NCI-H446 treated with DMSO at 0.1 percent for 48 hours (cell line): ENCODE data around the gene BNC2.
"Not testable (repeated sequence)": the region's sequence is repeated elsewhere in the genome, so short reads cannot be mapped to it uniquely, and the experiment has no call there.

Experiments
- DNase-seq: peaks from one replicate; lab custom pipeline; 2025; lab: John Stamatoyannopoulos, UW

Gene BNC2

GRCh38 chr9:16500386-16500785, 370.1 kb downstream of the BNC2 start:
- DNase-seq, result no peak

GRCh38 chr9:16499892-16500291, 370.6 kb downstream of the BNC2 start:
- no peak for DNase-seq

- no peak for DNase-seq
These were observed 373.6 kb downstream of the BNC2 start for GRCh38 chr9:16496908-16497307.

GRCh38 chr9:16487915-16488314, 382.6 kb downstream of the BNC2 start:
- no peak for DNase-seq

- no peak for DNase-seq
These were observed 384.7 kb downstream of the BNC2 start for GRCh38 chr9:16485575-16486321.

- no peak for DNase-seq
These were observed 385.3 kb downstream of the BNC2 start for GRCh38 chr9:16485160-16485559.

- no peak for DNase-seq
These were observed 385.7 kb downstream of the BNC2 start for GRCh38 chr9:16484744-16485143.

GRCh38 chr9:16484180-16484579, 386.3 kb downstream of the BNC2 start:
- no peak for DNase-seq

GRCh38 chr9:16482764-16483163, 387.7 kb downstream of the BNC2 start:
- DNase-seq, result no peak

- not testable (repeated sequence) for DNase-seq
These were observed 389.9 kb downstream of the BNC2 start for GRCh38 chr9:16480584-16480983.

GRCh38 chr9:16475996-16476395, 394.5 kb downstream of the BNC2 start:
- DNase-seq, result no peak

- DNase-seq, result no peak
These were observed 395.2 kb downstream of the BNC2 start for GRCh38 chr9:16475257-16475656.

- DNase-seq, result no peak
These were observed 401.3 kb downstream of the BNC2 start for GRCh38 chr9:16469184-16469583.

- no peak for DNase-seq
These were observed 408.6 kb downstream of the BNC2 start for GRCh38 chr9:16461851-16462250.

GRCh38 chr9:16461137-16461840, 409.2 kb downstream of the BNC2 start:
- DNase-seq, result no peak

GRCh38 chr9:16460696-16461095, 409.8 kb downstream of the BNC2 start:
- no peak for DNase-seq

GRCh38 chr9:16459421-16460148, 410.9 kb downstream of the BNC2 start:
- DNase-seq, result no peak

- DNase-seq, result no peak
These were observed 411.6 kb downstream of the BNC2 start for GRCh38 chr9:16458696-16459420.

- no peak for DNase-seq
These were observed 414.6 kb downstream of the BNC2 start for GRCh38 chr9:16455842-16456241.

- DNase-seq, result no peak
These were observed 417.1 kb downstream of the BNC2 start for GRCh38 chr9:16453390-16453789.

- no peak for DNase-seq
These were observed 419.9 kb downstream of the BNC2 start for GRCh38 chr9:16450578-16450977.

GRCh38 chr9:16450043-16450442, 420.4 kb downstream of the BNC2 start:
- no peak for DNase-seq
